ENCODE results near the gene ERO1B.

The ERO1B gene

GRCh38 chr1:236228411-236228810, 53.3 kb downstream of the ERO1B start:
- TF ChIP-seq TAF1 (IDR thresholded peaks at IDR 0.05; ENCODE audit: low read depth): no peak
- TF ChIP-seq TEAD4 (IDR thresholded peaks at IDR 0.05): no peak
- no peak for TF ChIP-seq RAD21 (IDR thresholded peaks at IDR 0.05; ENCODE audit: low read depth)
- TF ChIP-seq CEBPB (IDR thresholded peaks at IDR 0.05): no peak
- TF ChIP-seq MAX (IDR thresholded peaks at IDR 0.05): no peak
- TF ChIP-seq EGR1 (IDR thresholded peaks at IDR 0.05): no peak
- no peak for TF ChIP-seq NFIC (IDR thresholded peaks at IDR 0.05)
- no peak for TF ChIP-seq FOXM1 (IDR thresholded peaks at IDR 0.05; ENCODE audit: borderline replicate concordance, low read depth)
- TF ChIP-seq TCF12 (IDR thresholded peaks at IDR 0.05; ENCODE audit: low read depth): no peak
- TF ChIP-seq ZBTB7A (IDR thresholded peaks at IDR 0.05; ENCODE audit: low read depth): no peak
- TF ChIP-seq REST (IDR thresholded peaks at IDR 0.05; ENCODE audit: low read depth): no peak
- TF ChIP-seq YY1 (IDR thresholded peaks at IDR 0.05; ENCODE audit: low read depth): no peak
- TF ChIP-seq USF1 (IDR thresholded peaks at IDR 0.05): no peak
- TF ChIP-seq CREB1 (IDR thresholded peaks at IDR 0.05; ENCODE audit: low read depth): no peak
- TF ChIP-seq EP300 (IDR thresholded peaks at IDR 0.05; ENCODE audit: borderline replicate concordance): no peak

- no peak for TF ChIP-seq EP300 (IDR thresholded peaks at IDR 0.05; ENCODE audit: borderline replicate concordance)
- TF ChIP-seq TEAD4 (IDR thresholded peaks at IDR 0.05): no peak
- no peak for TF ChIP-seq USF1 (IDR thresholded peaks at IDR 0.05)
- no peak for TF ChIP-seq TCF12 (IDR thresholded peaks at IDR 0.05; ENCODE audit: low read depth)
- TF ChIP-seq FOXM1 (IDR thresholded peaks at IDR 0.05; ENCODE audit: borderline replicate concordance, low read depth): no peak
- no peak for TF ChIP-seq TAF1 (IDR thresholded peaks at IDR 0.05; ENCODE audit: low read depth)
- no peak for TF ChIP-seq ZBTB7A (IDR thresholded peaks at IDR 0.05; ENCODE audit: low read depth)
- TF ChIP-seq EGR1 (IDR thresholded peaks at IDR 0.05): no peak
- TF ChIP-seq REST (IDR thresholded peaks at IDR 0.05; ENCODE audit: low read depth): no peak
- TF ChIP-seq RAD21 (IDR thresholded peaks at IDR 0.05; ENCODE audit: low read depth): no peak
- TF ChIP-seq CREB1 (IDR thresholded peaks at IDR 0.05; ENCODE audit: low read depth): no peak
- no peak for TF ChIP-seq CEBPB (IDR thresholded peaks at IDR 0.05)
- TF ChIP-seq MAX (IDR thresholded peaks at IDR 0.05): no peak
Observed at GRCh38 chr1:236222632-236223031, 59.1 kb downstream of the ERO1B start.

- no peak for TF ChIP-seq EGR1 (IDR thresholded peaks at IDR 0.05)
- no peak for TF ChIP-seq NFIC (IDR thresholded peaks at IDR 0.05)
- TF ChIP-seq RAD21 (IDR thresholded peaks at IDR 0.05; ENCODE audit: low read depth): no peak
- TF ChIP-seq YY1 (IDR thresholded peaks at IDR 0.05; ENCODE audit: low read depth): no peak
- TF ChIP-seq CEBPB (IDR thresholded peaks at IDR 0.05): no peak
- no peak for TF ChIP-seq EP300 (IDR thresholded peaks at IDR 0.05; ENCODE audit: borderline replicate concordance)
- no peak for TF ChIP-seq TCF12 (IDR thresholded peaks at IDR 0.05; ENCODE audit: low read depth)
- no peak for TF ChIP-seq CREB1 (IDR thresholded peaks at IDR 0.05; ENCODE audit: low read depth)
- TF ChIP-seq MAX (IDR thresholded peaks at IDR 0.05): no peak
- no peak for TF ChIP-seq USF1 (IDR thresholded peaks at IDR 0.05)
- TF ChIP-seq FOXM1 (IDR thresholded peaks at IDR 0.05; ENCODE audit: borderline replicate concordance, low read depth): no peak
- no peak for TF ChIP-seq TAF1 (IDR thresholded peaks at IDR 0.05; ENCODE audit: low read depth)
- no peak for TF ChIP-seq ZBTB7A (IDR thresholded peaks at IDR 0.05; ENCODE audit: low read depth)
- TF ChIP-seq REST (IDR thresholded peaks at IDR 0.05; ENCODE audit: low read depth): no peak
- TF ChIP-seq TEAD4 (IDR thresholded peaks at IDR 0.05): no peak
Observed at GRCh38 chr1:236220473-236220872, 61.3 kb downstream of the ERO1B start.

- TF ChIP-seq TAF1 (IDR thresholded peaks at IDR 0.05; ENCODE audit: low read depth) (no peak), NFIC (IDR thresholded peaks at IDR 0.05) (no peak)
Observed at GRCh38 chr1:236214761-236215160, 67.0 kb downstream of the ERO1B start.

Measured in Ishikawa (cell line).